Activated CD8-positive, alpha-beta memory T cell treated with anti-CD3 and anti-CD28 coated beads, Interleukin-2, amount 10 ng/mL, durations not matched to agents 7 days and 5 days (primary cell): ENCODE data around the gene ZFPL1. TPM values are rescaled to one million over a fixed set of nuclear protein-coding genes. Genes with fewer than 3 reads are reported as not detected.

Source experiments
- ATAC-seq: fragments of 150-1000 bp; cut with Tn5 transposase; one replicate; pipeline ENCODE4 v1.10.0; 2021; ENCODE audit warnings: moderate library complexity
- CTCF ChIA-PET: fragments of 350-600 bp; sonication (Branson Sonifier 250); formaldehyde crosslinking; loops from one replicate; lab custom pipeline; 2021; ENCODE audit warnings: antibody characterized with exemption; lab: Charles Lee
- DNase-seq: peaks from one replicate; pipeline ENCODE4 v3.0.0-alpha.2; 2020
- H3K27ac Mint-ChIP-seq: one replicate; pipeline ENCODE4 v1.8.0; 2021; ENCODE audit warnings: mild to moderate bottlenecking, mixed read lengths
- H3K27me3 Mint-ChIP-seq: one replicate; pipeline ENCODE4 v1.8.0; 2021; ENCODE audit warnings: mixed read lengths
- H3K36me3 Mint-ChIP-seq: one replicate; pipeline ENCODE4 v1.8.0; 2021; ENCODE audit warnings: mild to moderate bottlenecking, mixed read lengths
- H3K4me1 Mint-ChIP-seq: one replicate; pipeline ENCODE4 v1.8.0; 2021; ENCODE audit warnings: mixed read lengths
- H3K4me3 Mint-ChIP-seq: one replicate; pipeline ENCODE4 v1.8.0; 2021; ENCODE audit warnings: mild to moderate bottlenecking, moderate library complexity, mixed read lengths
- H3K9me3 Mint-ChIP-seq: one replicate; pipeline ENCODE4 v1.8.0; 2022; ENCODE audit warnings: low read depth, mixed read lengths
- total RNA-seq, 2 experiments: library from RNA; stranded (reverse); gene quantifications; one replicate each; pipeline ENCODE4 v1.2.3, GENCODE V29; 2021

The ZFPL1 gene
- total RNA-seq, 2 experiments from 2014 or later, result 28.3 to 32.4 TPM

GRCh38 chr11:65107078-65107477, 23.1 kb downstream of the ZFPL1 start:
- peaks cover 13% of the 10 kb centered on the region for H3K36me3 Mint-ChIP-seq
- no peaks in the 10 kb centered on the region for H3K9me3 Mint-ChIP-seq
- CTCF ChIA-PET, result interaction anchor here (0.6 to 2.8 kb wide), 2 partner anchors 9 to 11 kb away, joined by 3 to 10 read pairs; partner anchors contain the start of gene ZNHIT2
- ATAC-seq, result no peak
- no peak overlapping the region for H3K4me3 Mint-ChIP-seq
- DNase-seq, result no peak
- no peaks in the 10 kb centered on the region for H3K27me3 Mint-ChIP-seq
- H3K4me1 Mint-ChIP-seq, result peaks cover 40% of the 10 kb centered on the region
- no peak overlapping the region for H3K27ac Mint-ChIP-seq

- no peak for DNase-seq
- no peaks in the 10 kb centered on the region for H3K27me3 Mint-ChIP-seq
- peaks cover 13% of the 10 kb centered on the region for H3K36me3 Mint-ChIP-seq
- no peak overlapping the region for H3K27ac Mint-ChIP-seq
- no peak overlapping the region for H3K4me3 Mint-ChIP-seq
- no peak for ATAC-seq
- peaks cover 40% of the 10 kb centered on the region for H3K4me1 Mint-ChIP-seq
- CTCF ChIA-PET, result interaction anchor here (1.0 to 2.8 kb wide), 6 partner anchors 8 to 73 kb away, joined by 3 to 10 read pairs (median 4); partner anchors contain the start of genes CAPN1, FAU, MRPL49 and VPS51
- no peaks in the 10 kb centered on the region for H3K9me3 Mint-ChIP-seq
Observed at GRCh38 chr11:65107751-65108468, 23.9 kb downstream of the ZFPL1 start.

GRCh38 chr11:65108469-65109123, 24.6 kb downstream of the ZFPL1 start:
- Mint-ChIP-seq H3K4me3 (no peak overlapping the region), H3K36me3 (peaks cover 13% of the 10 kb centered on the region), H3K27ac (no peak overlapping the region), H3K4me1 (peaks cover 45% of the 10 kb centered on the region), H3K9me3 (no peaks in the 10 kb centered on the region), H3K27me3 (no peaks in the 10 kb centered on the region)
- DNase-seq, result no peak
- CTCF ChIA-PET, result interaction anchor here (1.0 to 2.8 kb wide), 7 partner anchors 9 to 206 kb away, joined by 3 to 10 read pairs (median 3); partner anchors contain the start of genes CAPN1, CDC42EP2, FAU and MRPL49
- ATAC-seq, result no peak

- CTCF ChIA-PET, result interaction anchor here (0.6 to 5.4 kb wide), 33 partner anchors 8 to 331 kb away, joined by 3 to 114 read pairs (median 4); partner anchors contain the start of genes ARL2, CAPN1, CDC42EP2 and CDCA5
- Mint-ChIP-seq H3K4me1 (peaks cover 46% of the 10 kb centered on the region), H3K9me3 (no peaks in the 10 kb centered on the region), H3K27ac (peak overlapping the region; percentile 74), H3K4me3 (no peak overlapping the region), H3K27me3 (no peaks in the 10 kb centered on the region), H3K36me3 (peaks cover 13% of the 10 kb centered on the region)
- DNase-seq, result no peak
- no peak for ATAC-seq
Observed at GRCh38 chr11:65109231-65110198, 25.5 kb downstream of the ZFPL1 start.

- no peaks in the 10 kb centered on the region for H3K27me3 Mint-ChIP-seq
- peaks cover 8% of the 10 kb centered on the region for H3K36me3 Mint-ChIP-seq
- H3K4me1 Mint-ChIP-seq, result peaks cover 41% of the 10 kb centered on the region
- DNase-seq (peak; percentile 96), ATAC-seq (peak; percentile 40)
- CTCF ChIA-PET, result interaction anchor here (0.6 to 5.4 kb wide), 39 partner anchors 10 to 332 kb away, joined by 3 to 114 read pairs (median 4); partner anchors contain the start of genes ARL2, CAPN1, CDC42EP2 and CDCA5
- H3K27ac Mint-ChIP-seq, result peak overlapping the region; percentile 74
- H3K9me3 Mint-ChIP-seq, result no peaks in the 10 kb centered on the region
- H3K4me3 Mint-ChIP-seq, result no peak overlapping the region
Observed at GRCh38 chr11:65110354-65110861, 26.4 kb downstream of the ZFPL1 start.

DNA sequence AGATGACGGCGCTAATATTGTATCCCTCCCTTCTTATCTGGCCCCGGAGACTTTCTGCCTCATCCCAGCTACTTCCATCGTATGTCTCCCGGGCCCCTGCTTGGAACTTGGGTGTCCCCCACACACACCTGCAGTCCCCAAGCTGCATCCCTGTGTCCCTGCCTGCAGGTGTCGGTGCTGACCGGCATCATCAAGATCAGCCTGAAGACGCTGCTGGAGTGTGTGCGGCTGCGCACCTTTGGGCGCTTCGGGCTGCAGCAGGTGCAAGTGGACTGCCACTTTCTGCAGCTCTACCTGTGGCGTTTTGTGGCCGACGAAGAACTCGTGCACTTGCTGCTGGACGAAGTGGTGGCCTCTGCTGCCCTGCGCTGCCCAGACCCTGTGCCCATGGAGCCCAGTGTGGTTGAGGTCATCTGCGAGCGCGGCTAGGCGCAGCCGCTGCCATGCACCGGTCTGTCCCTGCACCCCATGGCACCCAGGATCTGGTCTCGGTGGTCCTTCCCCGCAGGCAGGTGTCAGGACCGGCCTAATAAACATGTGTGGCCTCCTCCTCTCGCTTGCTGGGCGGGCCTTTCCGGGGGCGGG, 27.2 kb downstream of the ZFPL1 start:
- no peak for ATAC-seq
- H3K4me1 Mint-ChIP-seq, result peaks cover 43% of the 10 kb centered on the region
- H3K9me3 Mint-ChIP-seq, result no peaks in the 10 kb centered on the region
- peaks cover 1% of the 10 kb centered on the region for H3K36me3 Mint-ChIP-seq
- H3K4me3 Mint-ChIP-seq, result peak overlapping the region; percentile 80
- peak overlapping the region; percentile 80 for H3K27ac Mint-ChIP-seq
- DNase-seq, result no peak
- H3K27me3 Mint-ChIP-seq, result no peaks in the 10 kb centered on the region
- CTCF ChIA-PET, result interaction anchor here (0.6 to 5.4 kb wide), 30 partner anchors 10 to 504 kb away, joined by 3 to 114 read pairs (median 5); partner anchors contain the start of genes ARL2, CAPN1, CDC42EP2 and CDCA5

DNA sequence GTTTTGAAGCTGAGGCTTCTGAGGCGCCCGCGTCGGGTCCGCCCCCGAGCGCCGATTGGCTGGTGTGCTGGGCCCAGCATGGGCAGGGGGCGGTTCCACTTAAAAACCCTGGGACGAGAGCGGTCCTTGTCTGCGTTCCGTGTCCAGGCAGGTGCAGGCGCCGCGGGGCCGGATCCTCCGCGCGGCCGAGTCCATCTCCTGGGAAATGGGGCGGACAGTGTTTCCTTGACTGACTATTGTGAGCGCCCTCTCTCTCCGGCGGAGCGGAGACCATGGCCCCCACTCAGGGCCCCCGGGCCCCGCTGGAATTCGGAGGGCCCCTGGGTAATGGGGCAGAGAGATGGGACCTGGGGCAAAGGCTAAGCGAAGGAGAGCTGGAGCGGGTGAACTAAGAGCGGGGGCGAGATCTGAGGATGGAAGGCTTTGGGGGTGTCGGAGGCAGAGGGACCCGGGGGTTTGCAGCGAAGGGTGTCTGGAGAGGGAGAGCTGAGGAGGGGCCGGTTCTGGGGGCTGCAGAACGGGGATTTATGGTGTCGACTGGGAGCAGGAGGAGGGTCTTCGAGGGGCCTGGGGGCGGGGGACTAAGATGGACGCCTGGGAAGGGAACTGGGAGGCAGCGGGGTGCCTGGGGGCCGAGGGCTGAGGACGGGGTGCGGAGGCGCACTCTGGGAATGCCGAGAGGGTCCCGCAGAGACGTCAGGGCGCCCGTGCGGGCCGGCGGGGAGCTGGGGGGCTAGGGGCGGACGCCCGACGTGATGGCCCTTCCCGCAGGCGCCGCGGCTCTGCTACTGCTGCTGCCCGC, 27.9 kb downstream of the ZFPL1 start, which contains the start of gene TM7SF2:
Gene TM7SF2, plus strand, starts transcription at position 129 of the 802 bp plus-strand sequence. Its CDS starts 144 bp downstream, at position 273.
- Mint-ChIP-seq H3K36me3 (no peaks in the 10 kb centered on the region), H3K4me3 (peak within 1 kb of the TSS; percentile 80), H3K4me1 (peaks cover 49% of the 10 kb centered on the region), H3K27ac (peak within 1 kb of the TSS; percentile 85), H3K9me3 (no peaks in the 10 kb centered on the region), H3K27me3 (no peaks in the 10 kb centered on the region)
- CTCF ChIA-PET, result interaction anchor here (0.6 to 5.4 kb wide), 24 partner anchors 9 to 503 kb away, joined by 3 to 114 read pairs (median 5); partner anchors contain the start of genes ARL2, CAPN1, CDC42EP2 and CDCA5
- DNase-seq, result peak; percentile 97
- peak; percentile 83 for ATAC-seq

DNA sequence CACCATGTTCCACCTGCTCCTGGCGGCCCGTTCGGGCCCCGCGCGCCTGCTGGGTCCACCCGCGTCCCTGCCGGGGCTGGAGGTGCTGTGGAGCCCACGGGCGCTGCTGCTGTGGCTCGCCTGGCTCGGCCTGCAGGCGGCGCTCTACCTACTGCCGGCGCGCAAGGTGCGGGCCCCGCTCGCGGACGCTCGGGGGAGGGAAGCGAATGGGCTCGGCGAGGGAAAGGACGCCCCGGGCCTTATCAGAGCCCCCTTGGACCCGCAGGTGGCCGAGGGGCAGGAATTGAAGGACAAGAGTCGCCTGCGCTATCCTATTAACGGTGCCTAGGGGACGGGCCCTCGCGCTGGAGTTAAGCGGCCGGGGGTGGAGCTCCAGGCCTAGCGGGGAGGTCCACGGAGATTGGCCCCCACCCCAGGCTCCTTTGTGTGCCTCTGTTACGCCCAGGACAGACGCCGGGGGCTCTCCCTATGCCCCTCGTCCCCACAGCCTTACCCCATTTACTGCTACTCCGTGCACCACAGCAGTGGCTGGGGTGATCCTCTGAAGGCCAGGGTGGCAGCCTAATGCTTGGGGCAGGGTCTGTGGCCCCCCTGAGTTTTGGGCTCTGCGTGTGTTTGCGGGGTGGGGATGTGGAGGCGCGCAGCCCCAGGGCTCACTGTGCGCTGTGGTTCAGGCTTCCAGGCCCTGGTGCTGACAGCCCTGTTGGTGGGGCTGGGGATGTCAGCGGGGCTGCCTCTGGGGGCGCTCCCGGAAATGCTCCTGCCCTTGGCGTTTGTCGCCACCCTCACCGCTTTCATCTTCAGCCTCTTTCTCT, 28.7 kb downstream of the ZFPL1 start:
- DNase-seq, result peak; percentile 84

GRCh38 chr11:65113361-65113756, 29.3 kb downstream of the ZFPL1 start:
- DNase-seq (no peak), ATAC-seq (no peak)
- Mint-ChIP-seq H3K36me3 (peaks cover 3% of the 10 kb centered on the region), H3K27me3 (no peaks in the 10 kb centered on the region), H3K4me3 (peak overlapping the region; percentile 80), H3K9me3 (no peaks in the 10 kb centered on the region), H3K4me1 (peaks cover 54% of the 10 kb centered on the region), H3K27ac (peak overlapping the region; percentile 85)
- CTCF ChIA-PET, result interaction anchor here (0.5 to 5.4 kb wide), 17 partner anchors 8 to 368 kb away, joined by 3 to 114 read pairs (median 4); partner anchors contain the start of genes ARL2, CAPN1, CDC42EP2 and FAU

More for the DNA sequence above, 28.7 kb downstream of the ZFPL1 start:
- Mint-ChIP-seq H3K4me3 (peak overlapping the region; percentile 80), H3K9me3 (no peaks in the 10 kb centered on the region), H3K36me3 (peaks cover under 1% of the 10 kb centered on the region), H3K27me3 (no peaks in the 10 kb centered on the region), H3K27ac (peak overlapping the region; percentile 85), H3K4me1 (peaks cover 49% of the 10 kb centered on the region)
- CTCF ChIA-PET, result interaction anchor here (0.6 to 5.4 kb wide), 22 partner anchors 8 to 502 kb away, joined by 3 to 114 read pairs (median 4); partner anchors contain the start of genes ARL2, CAPN1, CDC42EP2 and CDCA5
- peak; percentile 55 for ATAC-seq

DNA sequence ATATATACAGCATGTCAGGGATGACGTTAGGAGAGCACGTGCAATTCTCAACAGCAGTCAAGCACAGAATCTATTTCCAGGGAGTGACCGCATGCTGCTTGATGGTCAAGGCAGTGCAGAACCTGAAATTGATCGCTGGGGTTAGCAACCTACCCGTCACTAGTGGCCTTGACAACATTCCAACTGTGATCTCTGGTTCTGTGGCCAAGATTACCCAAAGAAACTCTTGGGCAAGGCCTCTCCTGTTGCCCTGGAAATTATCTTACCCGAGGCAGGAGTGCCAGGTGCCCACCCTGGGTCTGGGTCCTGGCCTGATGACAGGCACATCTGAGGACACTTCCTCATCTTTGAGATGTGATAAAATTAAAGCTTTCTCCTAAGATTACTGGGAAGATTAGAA, 29.8 kb downstream of the ZFPL1 start:
- ATAC-seq (no peak), DNase-seq (no peak)
- Mint-ChIP-seq H3K27me3 (no peaks in the 10 kb centered on the region), H3K9me3 (no peaks in the 10 kb centered on the region), H3K4me3 (peak overlapping the region; percentile 80), H3K27ac (peak overlapping the region; percentile 85), H3K36me3 (peaks cover 8% of the 10 kb centered on the region), H3K4me1 (peaks cover 59% of the 10 kb centered on the region)
- CTCF ChIA-PET, result interaction anchor here (0.5 to 5.4 kb wide), 7 partner anchors 7 to 218 kb away, joined by 3 to 114 read pairs (median 29); partner anchors contain the start of genes ARL2, FAU, MRPL49 and SYVN1
